ENCODE measurements around the gene DYSF. TPM values are rescaled to one million over a fixed set of nuclear protein-coding genes. Genes with fewer than 3 reads are reported as not detected.
A peak's percentile ranks its signal among the peaks of the same experiment; 100 is the strongest.

DYSF gene
- total and polyA plus RNA-seq, 8 donors: 1.1 to 5.5 (median 2.1) TPM

- no peaks in the 10 kb centered on the region for H3K4me1 ChIP-seq
- no peaks in the 10 kb centered on the region for H3K36me3 ChIP-seq
- no peaks in the 10 kb centered on the region for H3K27me3 ChIP-seq
- no peak overlapping the region for H3K4me3 ChIP-seq
- ATAC-seq: no peak
- H3K27ac ChIP-seq: no peak overlapping the region
- FAIRE-seq: no peak
- DNase-seq: peak in 1 of 6 donors; percentile 65
- WGBS, 2 donors: 69 to 72% methylated on average over 15 of the region's 15 CpGs
- TF ChIP-seq, protein P1, sequence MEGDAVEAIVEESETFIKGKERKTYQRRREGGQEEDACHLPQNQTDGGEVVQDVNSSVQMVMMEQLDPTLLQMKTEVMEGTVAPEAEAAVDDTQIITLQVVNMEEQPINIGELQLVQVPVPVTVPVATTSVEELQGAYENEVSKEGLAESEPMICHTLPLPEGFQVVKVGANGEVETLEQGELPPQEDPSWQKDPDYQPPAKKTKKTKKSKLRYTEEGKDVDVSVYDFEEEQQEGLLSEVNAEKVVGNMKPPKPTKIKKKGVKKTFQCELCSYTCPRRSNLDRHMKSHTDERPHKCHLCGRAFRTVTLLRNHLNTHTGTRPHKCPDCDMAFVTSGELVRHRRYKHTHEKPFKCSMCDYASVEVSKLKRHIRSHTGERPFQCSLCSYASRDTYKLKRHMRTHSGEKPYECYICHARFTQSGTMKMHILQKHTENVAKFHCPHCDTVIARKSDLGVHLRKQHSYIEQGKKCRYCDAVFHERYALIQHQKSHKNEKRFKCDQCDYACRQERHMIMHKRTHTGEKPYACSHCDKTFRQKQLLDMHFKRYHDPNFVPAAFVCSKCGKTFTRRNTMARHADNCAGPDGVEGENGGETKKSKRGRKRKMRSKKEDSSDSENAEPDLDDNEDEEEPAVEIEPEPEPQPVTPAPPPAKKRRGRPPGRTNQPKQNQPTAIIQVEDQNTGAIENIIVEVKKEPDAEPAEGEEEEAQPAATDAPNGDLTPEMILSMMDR (IDR thresholded peaks at IDR 0.05): no peak
- intact Hi-C loops (cut with DNase I): no loop called here
- H3K9me3 ChIP-seq: no peaks in the 10 kb centered on the region
These were observed 214.2 kb downstream of the DYSF start for GRCh38 chr2:71667256-71668182.

GRCh38 chr2:71668326-71669057, 215.1 kb downstream of the DYSF start:
- ATAC-seq: no peak
- Histone ChIP-seq H3K27me3 (no peaks in the 10 kb centered on the region), H3K27ac (no peak overlapping the region), H3K9me3 (no peaks in the 10 kb centered on the region), H3K36me3 (no peaks in the 10 kb centered on the region), H3K4me3 (no peak overlapping the region), H3K4me1 (no peaks in the 10 kb centered on the region)
- no peak for FAIRE-seq
- intact Hi-C loops (cut with DNase I): no loop called here
- TF ChIP-seq, protein P1 (IDR thresholded peaks at IDR 0.05): no peak
- peak in 1 of 6 donors; percentile 31 for DNase-seq
- 85 to 87% methylated on average over 17 of the region's 17 CpGs for WGBS, 2 donors

GRCh38 chr2:71669058-71669456, 215.7 kb downstream of the DYSF start:
- Histone ChIP-seq H3K4me3 (no peak overlapping the region), H3K27me3 (no peaks in the 10 kb centered on the region), H3K9me3 (no peaks in the 10 kb centered on the region), H3K36me3 (no peaks in the 10 kb centered on the region), H3K27ac (no peak overlapping the region), H3K4me1 (no peaks in the 10 kb centered on the region)
- TF ChIP-seq, protein P1 (IDR thresholded peaks at IDR 0.05): no peak
- WGBS, 2 donors: 79 to 85% methylated on average over 9 of the region's 9 CpGs
- ATAC-seq (no peak), FAIRE-seq (no peak), DNase-seq (no peak)
- intact Hi-C loops (cut with DNase I): no loop called here

DNA sequence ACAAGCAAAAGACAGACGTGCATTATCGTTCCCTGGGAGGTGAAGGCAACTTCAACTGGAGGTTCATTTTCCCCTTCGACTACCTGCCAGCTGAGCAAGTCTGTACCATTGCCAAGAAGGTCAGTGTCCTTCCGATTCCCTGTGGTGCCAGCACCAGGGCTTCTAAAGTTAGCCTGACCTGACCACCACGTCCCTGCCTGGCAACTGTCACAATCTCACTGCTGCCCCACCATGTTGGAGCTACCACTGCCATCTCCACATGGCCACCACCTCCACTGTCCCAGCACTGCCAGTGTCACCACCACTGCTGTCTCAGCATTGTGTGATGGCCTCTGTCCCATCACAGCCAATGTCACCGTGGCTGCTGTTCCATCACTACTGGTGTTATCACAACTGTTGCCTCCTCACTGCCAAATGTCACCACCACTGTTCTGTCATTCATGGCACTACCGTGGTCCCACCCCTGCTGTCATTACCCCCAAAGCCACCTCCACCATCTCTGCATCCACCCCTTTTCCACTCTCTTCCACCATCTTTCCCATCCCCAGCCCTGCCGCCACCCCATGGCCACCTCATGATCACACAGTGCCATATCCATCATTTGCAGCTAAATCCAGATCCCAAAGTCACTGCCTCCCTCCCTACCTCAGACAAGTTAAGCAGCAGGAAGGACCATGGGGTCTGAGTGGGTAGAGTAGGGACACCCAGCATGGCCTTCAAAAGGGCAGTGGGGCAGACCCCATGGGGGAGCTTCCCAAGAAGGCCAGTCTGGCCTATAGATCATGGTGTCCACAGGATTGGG, 216.5 kb downstream of the DYSF start:
- intact Hi-C loops (cut with DNase I): no loop called here
- no peak for ATAC-seq
- Histone ChIP-seq H3K9me3 (no peaks in the 10 kb centered on the region), H3K4me3 (no peak overlapping the region), H3K4me1 (no peaks in the 10 kb centered on the region), H3K36me3 (no peaks in the 10 kb centered on the region), H3K27ac (no peak overlapping the region), H3K27me3 (no peaks in the 10 kb centered on the region)
- TF ChIP-seq, protein P1 (IDR thresholded peaks at IDR 0.05): no peak
- FAIRE-seq: no peak
- peak in 1 of 6 donors; percentile 17 for DNase-seq
- WGBS, 2 donors: 91 to 95% methylated on average over 8 of the region's 8 CpGs
